ENCODE results near the gene DLGAP4. TPM values are rescaled to one million over a fixed set of nuclear protein-coding genes. Genes with fewer than 3 reads are reported as not detected.

The DLGAP4 gene
- total and polyA plus RNA-seq, 2 of the 8 experiments (the other 6 are each of a cell fraction or from before 2014, with no cell fraction given): 41.2 to 57.2 TPM

DNA sequence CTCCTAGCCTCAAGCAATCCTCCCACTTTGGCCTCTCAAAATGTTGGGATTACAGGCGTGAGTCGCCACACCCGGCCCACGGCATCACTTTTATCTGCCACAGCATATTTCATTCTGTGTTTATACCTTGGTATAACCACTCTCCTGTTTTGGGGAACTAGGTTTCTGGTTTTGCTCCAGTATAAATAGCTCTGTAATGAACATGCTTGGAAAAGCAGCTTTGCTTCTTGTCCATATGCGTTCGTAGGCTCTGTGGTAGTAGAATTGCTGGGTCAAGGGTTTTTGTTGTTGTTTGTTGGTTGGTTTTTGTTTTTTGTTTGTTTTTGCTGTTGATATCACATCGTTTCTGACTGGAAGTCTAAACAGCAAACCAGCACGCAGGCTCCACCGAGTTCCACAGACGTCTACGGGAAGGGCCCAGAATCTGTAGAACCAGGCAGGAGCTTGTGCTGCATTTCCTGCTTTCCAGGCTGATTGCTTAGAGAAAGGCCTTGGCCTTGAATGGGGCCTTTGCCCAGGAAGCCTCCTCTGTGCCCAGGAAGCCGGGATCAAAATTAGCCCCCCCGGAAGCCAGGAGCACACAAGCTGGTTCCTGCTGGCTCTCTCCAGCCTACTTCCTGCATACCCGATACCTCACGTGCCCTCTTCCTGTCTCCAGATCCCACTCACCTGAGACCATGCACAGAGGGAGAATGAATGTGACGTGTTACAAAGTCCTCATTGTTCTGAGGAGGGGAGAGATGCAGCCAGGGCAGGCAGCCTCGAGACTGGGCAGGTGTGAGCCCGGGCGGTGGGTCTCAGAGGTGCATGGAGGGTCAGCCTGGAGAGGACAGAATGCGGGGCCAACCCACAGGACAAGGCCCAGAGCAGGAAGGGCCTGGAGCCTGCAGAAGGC is 35.1 kb upstream of the DLGAP4 start:
- Histone ChIP-seq H2BK5ac (ENCODE audit: low read depth, low read length) (no peak overlapping the region; the same call in 1 of the 2 replicates), H2AFZ (ENCODE audit: low read length) (peak overlapping the region; percentile 73; the same call in 1 of the 2 replicates), H2BK12ac (ENCODE audit: low read depth, low read length) (peak overlapping the region; percentile 13; the same call in 1 of the 2 replicates), H2BK20ac (ENCODE audit: low read length) (no peak overlapping the region), H3K79me2 (ENCODE audit: control insufficient read depth in 1 of 2, insufficient read depth in 2 of 2, low read length in 2 of 2) (no peaks in the 10 kb centered on the region), H3K4ac (replicated peaks; ENCODE audit: insufficient read length, low read depth, low read length) (no peak overlapping the region), H4K5ac (ENCODE audit: insufficient read length, low read depth, low read length) (no peak overlapping the region), H3K27me3 (replicated peaks in 1 of 4; ENCODE audit: control insufficient read depth in 3 of 4, extremely low read depth in 1 of 4, insufficient read depth in 3 of 4, low read length in 3 of 4) (no peaks in the 10 kb centered on the region), H2AK5ac (ENCODE audit: low read depth, low read length) (no peak overlapping the region), H3K56ac (replicated peaks; ENCODE audit: insufficient read length, low read depth, low read length) (no peak overlapping the region), H3K4me2 (ENCODE audit: insufficient read depth in 1 of 2, low read depth in 2 of 2, low read length in 2 of 2) (no peak overlapping the region; a peak in 1 of 4 replicates), H4K8ac (ENCODE audit: extremely low read depth, insufficient read depth, low read length) (no peak overlapping the region), H3K27ac (ENCODE audit: low read depth, low read length) (no peak overlapping the region), H3K4me1 (replicated peaks in 1 of 4; ENCODE audit: control insufficient read depth in 3 of 4, insufficient read depth in 4 of 4, low read length in 3 of 4) (peaks cover 0 to 2% (median 0%) of the 10 kb centered on the region in 4 experiments; a peak in 4 of 7 replicates), H3K23me2 (ENCODE audit: low read depth, low read length) (no peaks in the 10 kb centered on the region), H4K20me1 (replicated peaks in 1 of 2; ENCODE audit: control insufficient read depth in 1 of 2, insufficient read depth in 2 of 2, low read length in 2 of 2) (no peaks in the 10 kb centered on the region), H3K79me1 (ENCODE audit: low read depth, low read length) (no peaks in the 10 kb centered on the region), H3K23ac (ENCODE audit: insufficient read length) (no peak overlapping the region), H2BK15ac (ENCODE audit: low read length) (no peak overlapping the region), H3K36me3 (ENCODE audit: control insufficient read depth in 2 of 4, insufficient read depth in 4 of 4, low read length in 3 of 4) (no peaks in the 10 kb centered on the region), H3K14ac (ENCODE audit: insufficient read length) (no peak overlapping the region), H3K4me3 (ENCODE audit: extremely low read depth in 1 of 4, insufficient read depth in 2 of 4, low read depth in 3 of 4, low read length in 4 of 4) (no peak overlapping the region), H4K91ac (replicated peaks; ENCODE audit: insufficient read length, low read length) (no peak overlapping the region), H3K9ac (replicated peaks in 1 of 4; ENCODE audit: extremely low read depth in 1 of 4, low read depth in 3 of 4, low read length in 3 of 4) (no peak overlapping the region), H3K9me3 (ENCODE audit: insufficient read depth in 2 of 2, low read depth in 1 of 2, low read length in 1 of 2) (no peaks in the 10 kb centered on the region), H2BK120ac (replicated peaks; ENCODE audit: low read depth, low read length) (no peak overlapping the region), H3K18ac (ENCODE audit: extremely low read depth, low read length) (no peak overlapping the region)
- DNase-seq (ENCODE audit: low read depth in 1 of 2, low spot score in 2 of 2) (no peak), FAIRE-seq (no peak)
- 85% methylated on average over 20 of the region's 20 CpGs; no CpG with 5 or more reads in 1 of the 2 experiments for WGBS, 2 experiments (ENCODE audit: extremely low coverage in 1 of 2, insufficient coverage in 1 of 2, insufficient read length in 1 of 2, insufficient replicate concordance in 2 of 2, low coverage in 1 of 2, low lambda C conversion rate in 2 of 2, missing lambda C conversion rate in 1 of 2)
- ChIA-PET CTCF (ENCODE audit: partially characterized antibody) (interaction anchor here (0.8 to 6.9 kb wide), 12 partner anchors 15 to 221 kb away, joined by 3 to 54 read pairs (median 4); no protein-coding TSS in a partner anchor), POLR2A (ENCODE audit: partially characterized antibody) (interaction anchor here (1.0 to 2.1 kb wide), 4 partner anchors 11 to 168 kb away, joined by 3 to 6 read pairs (median 5); no protein-coding TSS in a partner anchor)
- TF ChIP-seq GABPA (IDR thresholded peaks at IDR 0.05; ENCODE audit: borderline replicate concordance, insufficient read depth, low read length) (peak; percentile 73; the same call in 1 of the 2 replicates), YY1 (IDR thresholded peaks at IDR 0.05; ENCODE audit: low read depth, low read length) (no peak)

Measured in H1 (cell line).